ENCODE results near the gene ARID1A. TPM values are rescaled to one million over a fixed set of nuclear protein-coding genes. Genes with fewer than 3 reads are reported as not detected.

ARID1A gene
- total RNA-seq, 6 experiments from 2014 or later = 22.2 to 36.4 (median 29.4) TPM

DNA sequence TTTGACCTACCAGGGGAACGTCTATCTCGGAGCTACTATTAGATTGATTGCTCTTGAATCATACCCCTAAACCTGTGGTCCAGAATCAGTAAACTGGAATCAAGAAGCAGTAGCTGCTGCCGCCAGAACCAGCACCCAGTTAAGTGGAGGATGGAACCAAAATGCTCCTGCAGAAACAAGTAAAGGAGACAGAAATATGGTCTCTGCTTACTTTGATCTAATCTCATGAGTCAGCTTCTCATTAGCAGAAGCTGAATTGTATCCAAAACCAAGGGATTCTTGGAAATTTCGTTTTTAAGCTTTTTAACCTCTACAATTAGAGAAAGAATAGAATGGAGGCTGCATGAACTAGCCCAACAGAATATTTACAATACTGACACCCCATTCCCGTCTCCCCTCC lies 49.4 kb downstream of the ARID1A start:
- no peak for DNase-seq
- Histone ChIP-seq H3K4me3 (no peak overlapping the region), H3K4me1 (peaks cover 0 to 50% (median 7%) of the 10 kb centered on the region in 4 donors), H3K9me3 (no peaks in the 10 kb centered on the region), H3K27ac (peak overlapping the region in 2 of 3 donors; percentile 26 to 29), H3K27me3 (no peaks in the 10 kb centered on the region), H3K36me3 (peaks cover 0 to 33% (median 6%) of the 10 kb centered on the region in 4 donors)
- TF ChIP-seq, protein P1, sequence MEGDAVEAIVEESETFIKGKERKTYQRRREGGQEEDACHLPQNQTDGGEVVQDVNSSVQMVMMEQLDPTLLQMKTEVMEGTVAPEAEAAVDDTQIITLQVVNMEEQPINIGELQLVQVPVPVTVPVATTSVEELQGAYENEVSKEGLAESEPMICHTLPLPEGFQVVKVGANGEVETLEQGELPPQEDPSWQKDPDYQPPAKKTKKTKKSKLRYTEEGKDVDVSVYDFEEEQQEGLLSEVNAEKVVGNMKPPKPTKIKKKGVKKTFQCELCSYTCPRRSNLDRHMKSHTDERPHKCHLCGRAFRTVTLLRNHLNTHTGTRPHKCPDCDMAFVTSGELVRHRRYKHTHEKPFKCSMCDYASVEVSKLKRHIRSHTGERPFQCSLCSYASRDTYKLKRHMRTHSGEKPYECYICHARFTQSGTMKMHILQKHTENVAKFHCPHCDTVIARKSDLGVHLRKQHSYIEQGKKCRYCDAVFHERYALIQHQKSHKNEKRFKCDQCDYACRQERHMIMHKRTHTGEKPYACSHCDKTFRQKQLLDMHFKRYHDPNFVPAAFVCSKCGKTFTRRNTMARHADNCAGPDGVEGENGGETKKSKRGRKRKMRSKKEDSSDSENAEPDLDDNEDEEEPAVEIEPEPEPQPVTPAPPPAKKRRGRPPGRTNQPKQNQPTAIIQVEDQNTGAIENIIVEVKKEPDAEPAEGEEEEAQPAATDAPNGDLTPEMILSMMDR (IDR thresholded peaks at IDR 0.05) = no peak
- no peak for TF ChIP-seq POLR2A (IDR thresholded peaks at IDR 0.05)
- WGBS (ENCODE audit: insufficient coverage, low coverage, low lambda C conversion rate, missing lambda C conversion rate) = 59% methylated on average over 4 of the region's 5 CpGs
- ATAC-seq = no peak
- intact Hi-C loops (cut with DNase I) = no loop called here

GRCh38 chr1:26747048-26747447 lies 51.2 kb downstream of the ARID1A start:
- no peak for TF ChIP-seq POLR2A (IDR thresholded peaks at IDR 0.05)
- TF ChIP-seq, protein P1 (IDR thresholded peaks at IDR 0.05) = no peak
- no peaks in the 10 kb centered on the region for H3K9me3 ChIP-seq
- H3K27me3 ChIP-seq = no peaks in the 10 kb centered on the region
- intact Hi-C loops (cut with DNase I) = no loop called here
- peaks cover 0 to 35% (median 0%) of the 10 kb centered on the region in 4 donors for H3K4me1 ChIP-seq
- H3K4me3 ChIP-seq = no peak overlapping the region
- WGBS (ENCODE audit: insufficient coverage, low coverage, low lambda C conversion rate, missing lambda C conversion rate) = 94% methylated on average over 5 of the region's 5 CpGs
- peaks cover 0 to 34% (median 5%) of the 10 kb centered on the region in 4 donors for H3K36me3 ChIP-seq
- DNase-seq (no peak), ATAC-seq (no peak)
- no peak overlapping the region for H3K27ac ChIP-seq

DNA sequence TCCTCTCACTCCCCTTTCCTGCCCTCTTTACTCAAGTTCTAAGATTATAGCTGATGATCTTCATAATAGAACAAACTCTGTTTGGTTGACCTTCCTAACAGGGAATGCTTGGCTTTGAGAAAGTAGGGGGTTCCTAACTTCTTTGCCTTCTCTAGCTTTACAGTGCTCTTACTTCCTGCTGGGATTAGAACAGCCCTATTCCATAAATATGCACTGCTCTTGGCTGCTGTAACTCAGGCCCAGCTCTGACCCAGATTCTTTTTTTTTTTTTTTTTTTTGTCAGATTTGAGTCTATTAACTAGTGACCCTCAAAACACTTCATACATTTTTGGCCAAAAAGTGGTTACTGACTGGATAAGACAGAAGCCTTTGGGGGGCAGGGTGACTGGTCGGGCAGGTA lies 52.5 kb downstream of the ARID1A start:
- ATAC-seq (no peak), DNase-seq (no peak)
- H3K4me3 ChIP-seq = no peak overlapping the region
- H3K4me1 ChIP-seq = peaks cover 0 to 47% (median 3%) of the 10 kb centered on the region in 4 donors
- peaks cover 0 to 36% (median 3%) of the 10 kb centered on the region in 4 donors for H3K36me3 ChIP-seq
- WGBS (ENCODE audit: insufficient coverage, low coverage, low lambda C conversion rate, missing lambda C conversion rate) = 73% methylated on average over 1 of the region's 1 CpG
- TF ChIP-seq POLR2A (IDR thresholded peaks at IDR 0.05) = no peak
- TF ChIP-seq, protein P1 (IDR thresholded peaks at IDR 0.05) = no peak
- peak overlapping the region in 1 of 3 donors; percentile 7 for H3K27ac ChIP-seq
- intact Hi-C loops (cut with DNase I) = no loop called here
- no peaks in the 10 kb centered on the region for H3K9me3 ChIP-seq
- H3K27me3 ChIP-seq = no peaks in the 10 kb centered on the region

GRCh38 chr1:26749458-26749857 lies 53.6 kb downstream of the ARID1A start:
- no peaks in the 10 kb centered on the region for H3K9me3 ChIP-seq
- H3K4me3 ChIP-seq = no peak overlapping the region
- peak overlapping the region in 1 of 3 donors; percentile 22 for H3K27ac ChIP-seq
- no peak for DNase-seq
- intact Hi-C loops (cut with DNase I) = no loop called here
- peaks cover 0 to 58% (median 8%) of the 10 kb centered on the region in 4 donors for H3K4me1 ChIP-seq
- no peaks in the 10 kb centered on the region for H3K27me3 ChIP-seq
- TF ChIP-seq POLR2A (IDR thresholded peaks at IDR 0.05) = no peak
- TF ChIP-seq, protein P1 (IDR thresholded peaks at IDR 0.05) = no peak
- WGBS (ENCODE audit: insufficient coverage, low coverage, low lambda C conversion rate, missing lambda C conversion rate) = 46% methylated on average over 4 of the region's 5 CpGs
- H3K36me3 ChIP-seq = peaks cover 0 to 36% (median 3%) of the 10 kb centered on the region in 4 donors
- ATAC-seq = peak in 1 of 4 donors; percentile 9

Measured in right lobe of liver (tissue), 6 donors.